Measurements from ENCODE around the gene IL23R. TPM values are rescaled to one million over a fixed set of nuclear protein-coding genes. Genes with fewer than 3 reads are reported as not detected.
A peak's percentile ranks its signal among the peaks of the same experiment; 100 is the strongest.
"Not testable (repeated sequence)": the region's sequence is repeated elsewhere in the genome, so short reads cannot be mapped to it uniquely, and the experiment has no call there.

Gene IL23R
- total RNA-seq, 3 donors from 2014 or later, result not detected

GRCh38 chr1:67204298-67204980 lies 38.2 kb downstream of the IL23R start:
- Histone ChIP-seq H3K4me3 (no peak overlapping the region), H3K9me3 (no peaks in the 10 kb centered on the region), H3K27ac (no peak overlapping the region), H3K4me1 (no peaks in the 10 kb centered on the region), H3K36me3 (no peaks in the 10 kb centered on the region), H3K27me3 (no peaks in the 10 kb centered on the region)
- DNase-seq (ENCODE audit: low spot score in 2 of 2), result no peak
- intact Hi-C loops (cut with DNase I; ENCODE audit: low total_unique reads), result no loop called here
- TF ChIP-seq POLR2A (IDR thresholded peaks at IDR 0.05) (no peak), POLR2AphosphoS5 (IDR thresholded peaks at IDR 0.05) (no peak), CTCF (IDR thresholded peaks at IDR 0.05) (no peak)

DNA sequence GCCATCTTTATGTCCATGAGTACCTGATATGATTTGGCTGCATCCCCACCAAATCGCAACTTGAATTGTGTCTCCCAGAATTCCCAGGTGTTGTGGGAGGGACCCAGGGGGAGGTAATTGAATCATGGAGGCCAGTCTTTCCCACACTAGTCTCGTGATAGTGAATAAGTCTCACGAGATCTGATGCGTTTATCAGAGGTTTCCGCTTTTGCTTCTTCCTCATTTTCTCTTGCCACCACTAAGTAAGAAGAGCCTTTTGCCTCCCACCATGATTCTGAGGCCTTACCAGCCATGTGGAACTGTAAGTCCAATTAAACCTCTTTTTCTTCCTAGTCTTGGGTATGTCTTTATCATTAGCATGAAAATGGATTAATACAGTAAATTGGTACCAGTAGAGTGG lies 41.1 kb downstream of the IL23R start:
- not testable (repeated sequence) for H3K27ac ChIP-seq, H3K27me3 ChIP-seq

GRCh38 chr1:67208217-67208616 lies 42.0 kb downstream of the IL23R start:
- intact Hi-C loops (cut with DNase I; ENCODE audit: low total_unique reads), result no loop called here
- Histone ChIP-seq H3K27me3 (no peaks in the 10 kb centered on the region), H3K36me3 (no peaks in the 10 kb centered on the region), H3K4me3 (no peak overlapping the region), H3K9me3 (no peaks in the 10 kb centered on the region), H3K4me1 (no peaks in the 10 kb centered on the region), H3K27ac (no peak overlapping the region)
- no peak for DNase-seq (ENCODE audit: low spot score in 2 of 2)
- TF ChIP-seq CTCF (IDR thresholded peaks at IDR 0.05) (no peak), POLR2A (IDR thresholded peaks at IDR 0.05) (no peak), POLR2AphosphoS5 (IDR thresholded peaks at IDR 0.05) (no peak)

More for the DNA sequence above, 41.1 kb downstream of the IL23R start:
- H3K9me3 ChIP-seq; intact Hi-C loops (cut with DNase I; ENCODE audit: low total_unique reads); H3K4me3 ChIP-seq; DNase-seq (ENCODE audit: low spot score in 2 of 2); H3K4me1 ChIP-seq; H3K36me3 ChIP-seq: not testable (repeated sequence)

GRCh38 chr1:67209521-67209920 lies 43.3 kb downstream of the IL23R start:
- no peak overlapping the region for H3K4me3 ChIP-seq
- H3K27ac ChIP-seq, result no peak overlapping the region
- H3K4me1 ChIP-seq, result no peaks in the 10 kb centered on the region
- DNase-seq (ENCODE audit: low spot score in 2 of 2), result no peak
- no peak for TF ChIP-seq CTCF (IDR thresholded peaks at IDR 0.05)
- TF ChIP-seq POLR2AphosphoS5 (IDR thresholded peaks at IDR 0.05), result no peak
- TF ChIP-seq POLR2A (IDR thresholded peaks at IDR 0.05), result no peak
- no peaks in the 10 kb centered on the region for H3K36me3 ChIP-seq
- intact Hi-C loops (cut with DNase I; ENCODE audit: low total_unique reads), result no loop called here
- no peaks in the 10 kb centered on the region for H3K27me3 ChIP-seq
- H3K9me3 ChIP-seq, result no peaks in the 10 kb centered on the region

DNA sequence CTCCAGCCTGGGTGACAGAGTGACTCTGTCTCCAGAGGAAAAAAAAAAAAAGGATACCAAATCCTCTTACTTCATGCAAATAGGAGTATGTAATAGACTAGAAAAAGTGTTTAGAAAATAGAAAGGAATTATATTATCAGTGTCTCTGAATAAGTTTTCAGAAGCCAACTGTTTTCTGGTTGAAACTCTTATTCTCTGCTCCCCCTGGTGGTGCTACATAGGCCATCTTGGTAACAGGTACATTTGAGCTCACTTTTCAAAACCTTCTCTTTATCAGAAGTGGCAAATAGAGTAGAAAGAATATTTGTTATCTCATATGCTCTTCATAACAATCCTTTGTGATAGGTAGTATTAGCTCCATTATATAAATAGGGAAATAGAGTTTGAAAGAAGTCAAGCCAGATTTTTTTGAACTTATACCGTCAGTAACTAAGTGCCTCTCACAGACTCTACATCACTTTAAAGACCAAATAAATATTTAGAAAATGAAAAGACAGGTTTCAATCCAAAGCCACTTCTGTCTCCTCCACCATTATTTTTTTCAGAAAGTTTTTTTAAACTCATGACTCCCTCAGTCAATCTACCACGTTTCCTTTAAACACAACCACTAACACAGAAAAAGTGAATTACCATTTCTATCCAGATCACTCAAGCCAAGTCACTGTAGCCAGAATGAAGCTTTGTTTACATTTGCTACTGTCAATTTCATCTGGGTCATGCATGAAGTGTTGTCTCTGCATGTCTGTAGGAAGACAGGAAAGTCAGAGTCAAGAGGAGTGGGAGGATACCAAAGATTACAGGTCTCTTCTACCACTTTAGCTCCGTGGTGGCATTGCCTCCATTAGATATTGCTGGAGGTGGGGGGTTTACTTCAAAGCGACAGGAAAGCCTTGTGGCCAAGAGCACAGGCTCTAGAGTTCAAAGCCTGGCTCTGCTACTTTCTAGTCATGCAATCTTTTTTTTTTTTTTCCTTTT lies 45.6 kb downstream of the IL23R start:
- intact Hi-C loops (cut with DNase I; ENCODE audit: low total_unique reads), result no loop called here
- no peak overlapping the region for H3K4me3 ChIP-seq
- TF ChIP-seq POLR2A (IDR thresholded peaks at IDR 0.05) (no peak), POLR2AphosphoS5 (IDR thresholded peaks at IDR 0.05) (no peak), CTCF (IDR thresholded peaks at IDR 0.05) (peak in 2 of 3 donors; percentile 24 to 32)
- no peak overlapping the region for H3K27ac ChIP-seq
- H3K36me3 ChIP-seq, result no peaks in the 10 kb centered on the region
- no peak for DNase-seq (ENCODE audit: low spot score in 2 of 2)
- H3K27me3 ChIP-seq, result no peaks in the 10 kb centered on the region
- no peaks in the 10 kb centered on the region for H3K9me3 ChIP-seq
- H3K4me1 ChIP-seq, result no peaks in the 10 kb centered on the region

Measured in breast epithelium (tissue), 4 donors.